Measurements from ENCODE around the gene KIF26A. TPM values are rescaled to one million over a fixed set of nuclear protein-coding genes. Genes with fewer than 3 reads are reported as not detected.

The KIF26A gene
- total and polyA plus RNA-seq, 8 donors: 3.6 to 13.2 (median 7.1) TPM

DNA sequence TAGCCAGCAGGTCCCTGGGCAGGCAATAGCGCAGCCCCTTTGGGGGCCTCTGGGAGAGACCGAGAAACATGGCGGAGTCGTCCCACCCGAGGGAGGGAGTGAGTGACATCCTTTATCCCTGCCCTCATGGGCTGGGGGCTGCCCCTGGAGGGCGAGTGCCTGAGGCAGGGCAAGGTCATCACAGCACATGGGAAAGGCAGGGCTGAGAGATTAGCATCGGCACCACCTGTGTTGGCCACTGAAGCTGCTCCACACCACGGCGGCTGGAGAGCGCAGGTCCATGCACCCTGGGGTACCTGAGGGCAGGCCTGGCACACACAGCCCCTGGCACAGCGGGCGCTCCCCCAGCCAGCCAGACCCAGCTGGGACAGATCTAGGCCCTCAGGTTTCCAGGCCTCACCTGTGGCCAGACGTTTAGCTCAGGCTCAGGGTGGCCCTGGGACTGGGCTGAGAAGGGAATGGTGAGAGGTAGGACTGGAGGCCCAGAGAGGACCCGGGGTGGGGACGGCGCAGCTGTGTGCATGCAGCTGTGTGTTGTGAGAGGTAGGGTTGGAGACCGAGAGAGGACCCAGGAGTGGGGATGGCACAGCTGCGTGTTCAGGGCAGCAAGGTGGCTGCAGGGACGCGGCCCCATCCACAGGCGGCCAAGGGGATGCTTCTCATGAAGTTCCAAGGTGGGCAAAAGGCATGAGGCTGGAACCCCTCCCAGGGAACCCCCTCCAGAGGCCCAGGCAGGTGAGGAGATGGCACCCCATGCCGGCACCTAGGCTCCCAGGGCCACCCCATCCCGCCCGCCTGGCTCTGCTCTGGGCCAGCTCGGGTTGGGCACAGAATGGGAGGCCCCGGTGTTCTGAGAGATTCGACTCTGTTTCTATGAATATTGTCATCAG lies 74.1 kb downstream of the KIF26A start:
- no peaks in the 10 kb centered on the region for H3K9me3 ChIP-seq
- no peaks in the 10 kb centered on the region for H3K27me3 ChIP-seq
- H3K4me1 ChIP-seq: no peaks in the 10 kb centered on the region
- no peak for ATAC-seq
- WGBS, 2 donors: 68 to 84% methylated on average over 27 of the region's 27 CpGs
- H3K4me3 ChIP-seq: no peak overlapping the region
- TF ChIP-seq, protein P1, sequence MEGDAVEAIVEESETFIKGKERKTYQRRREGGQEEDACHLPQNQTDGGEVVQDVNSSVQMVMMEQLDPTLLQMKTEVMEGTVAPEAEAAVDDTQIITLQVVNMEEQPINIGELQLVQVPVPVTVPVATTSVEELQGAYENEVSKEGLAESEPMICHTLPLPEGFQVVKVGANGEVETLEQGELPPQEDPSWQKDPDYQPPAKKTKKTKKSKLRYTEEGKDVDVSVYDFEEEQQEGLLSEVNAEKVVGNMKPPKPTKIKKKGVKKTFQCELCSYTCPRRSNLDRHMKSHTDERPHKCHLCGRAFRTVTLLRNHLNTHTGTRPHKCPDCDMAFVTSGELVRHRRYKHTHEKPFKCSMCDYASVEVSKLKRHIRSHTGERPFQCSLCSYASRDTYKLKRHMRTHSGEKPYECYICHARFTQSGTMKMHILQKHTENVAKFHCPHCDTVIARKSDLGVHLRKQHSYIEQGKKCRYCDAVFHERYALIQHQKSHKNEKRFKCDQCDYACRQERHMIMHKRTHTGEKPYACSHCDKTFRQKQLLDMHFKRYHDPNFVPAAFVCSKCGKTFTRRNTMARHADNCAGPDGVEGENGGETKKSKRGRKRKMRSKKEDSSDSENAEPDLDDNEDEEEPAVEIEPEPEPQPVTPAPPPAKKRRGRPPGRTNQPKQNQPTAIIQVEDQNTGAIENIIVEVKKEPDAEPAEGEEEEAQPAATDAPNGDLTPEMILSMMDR (IDR thresholded peaks at IDR 0.05): no peak
- FAIRE-seq: no peak
- DNase-seq: peak in 2 of 6 donors; percentile 44 to 47
- H3K36me3 ChIP-seq: no peaks in the 10 kb centered on the region
- intact Hi-C loops (cut with DNase I): no loop called here
- no peak overlapping the region for H3K27ac ChIP-seq

DNA sequence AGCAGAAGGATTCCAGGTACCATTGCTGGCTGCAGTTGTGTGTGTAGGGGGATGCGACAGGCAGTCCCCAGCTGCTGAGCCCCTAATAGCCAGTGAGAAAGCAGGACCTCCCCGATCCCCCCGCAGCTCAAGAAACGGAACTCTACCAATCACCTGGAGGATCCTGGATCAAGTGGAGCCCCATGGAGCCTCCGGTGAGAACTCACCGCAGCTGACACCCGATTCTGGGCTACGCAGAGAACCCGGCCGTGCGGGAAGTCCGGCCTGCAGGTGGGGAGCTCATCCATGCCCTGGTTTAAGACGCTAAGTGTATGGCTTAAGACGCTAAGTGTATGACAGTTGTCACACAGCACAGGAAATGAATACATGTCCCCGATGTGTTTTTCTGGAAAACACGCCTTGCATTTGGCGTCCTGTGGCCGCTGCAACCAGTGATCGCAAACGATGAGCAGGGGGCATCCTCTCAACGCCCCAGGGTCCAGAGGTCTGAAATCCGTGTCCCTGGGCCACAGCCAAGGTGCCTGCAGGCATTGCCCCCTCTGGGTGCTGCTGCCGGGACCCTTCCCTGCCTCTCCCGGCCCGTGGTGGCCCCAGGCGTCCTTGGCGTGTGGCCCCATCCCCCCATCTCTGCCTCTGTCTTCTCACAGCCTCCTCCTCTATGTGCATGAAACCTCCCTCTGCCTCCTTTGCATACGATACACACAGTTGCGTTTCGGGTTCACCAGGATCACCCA lies 75.1 kb downstream of the KIF26A start:
- TF ChIP-seq, protein P1 (IDR thresholded peaks at IDR 0.05): no peak
- intact Hi-C loops (cut with DNase I): no loop called here
- DNase-seq: peak in 1 of 6 donors; percentile 31
- no peak for ATAC-seq
- WGBS, 2 donors: 73 to 84% methylated on average over 30 of the region's 30 CpGs
- Histone ChIP-seq H3K27ac (no peak overlapping the region), H3K9me3 (no peaks in the 10 kb centered on the region), H3K4me1 (no peaks in the 10 kb centered on the region), H3K27me3 (no peaks in the 10 kb centered on the region), H3K4me3 (no peak overlapping the region), H3K36me3 (no peaks in the 10 kb centered on the region)
- no peak for FAIRE-seq

DNA sequence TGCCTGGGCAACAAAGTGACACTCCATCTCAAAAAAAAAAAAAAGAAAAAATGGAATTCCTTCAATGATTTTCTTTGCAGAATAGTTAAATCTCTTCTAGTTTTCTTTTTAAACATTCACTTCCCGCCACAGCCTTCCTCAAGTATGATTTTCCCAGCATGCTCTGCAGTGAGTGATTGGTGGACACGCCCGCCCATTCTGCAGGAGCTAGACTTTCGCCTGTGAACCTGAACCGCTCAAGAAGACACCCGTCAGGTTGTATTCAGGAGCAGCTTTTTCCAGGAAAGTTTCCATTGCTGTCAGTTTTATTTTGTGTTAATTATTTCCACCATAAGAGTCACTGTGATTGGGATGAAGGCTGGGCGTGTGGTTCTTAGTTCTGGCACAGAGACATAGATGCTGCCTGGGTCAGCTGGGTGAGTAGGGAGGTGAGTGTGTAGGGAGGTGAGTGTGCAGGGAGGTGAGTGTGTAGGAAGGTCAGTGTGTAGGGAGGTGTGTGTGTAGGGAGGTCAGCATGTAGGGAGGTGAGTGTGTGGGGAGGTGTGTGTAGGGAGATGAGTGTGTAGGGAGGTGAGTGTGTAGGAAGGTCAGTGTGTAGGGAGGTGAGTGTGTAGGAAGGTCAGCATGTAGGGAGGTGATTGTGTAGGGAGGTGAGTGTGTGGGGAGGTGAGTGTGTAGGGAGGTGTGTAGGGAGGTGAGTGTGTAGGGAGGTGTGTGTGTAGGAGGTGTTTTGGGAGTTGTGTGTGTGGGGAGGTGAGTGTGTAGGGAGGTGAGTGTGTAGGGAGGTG lies 76.2 kb downstream of the KIF26A start:
- Histone ChIP-seq H3K4me3 (no peak overlapping the region), H3K4me1 (no peaks in the 10 kb centered on the region), H3K36me3 (no peaks in the 10 kb centered on the region), H3K27ac (no peak overlapping the region), H3K27me3 (no peaks in the 10 kb centered on the region), H3K9me3 (no peaks in the 10 kb centered on the region)
- 46 to 77% methylated on average over 7 of the region's 7 CpGs for WGBS, 2 donors
- no peak for FAIRE-seq
- TF ChIP-seq, protein P1 (IDR thresholded peaks at IDR 0.05): no peak
- intact Hi-C loops (cut with DNase I): no loop called here
- no peak for DNase-seq
- ATAC-seq: no peak

DNA sequence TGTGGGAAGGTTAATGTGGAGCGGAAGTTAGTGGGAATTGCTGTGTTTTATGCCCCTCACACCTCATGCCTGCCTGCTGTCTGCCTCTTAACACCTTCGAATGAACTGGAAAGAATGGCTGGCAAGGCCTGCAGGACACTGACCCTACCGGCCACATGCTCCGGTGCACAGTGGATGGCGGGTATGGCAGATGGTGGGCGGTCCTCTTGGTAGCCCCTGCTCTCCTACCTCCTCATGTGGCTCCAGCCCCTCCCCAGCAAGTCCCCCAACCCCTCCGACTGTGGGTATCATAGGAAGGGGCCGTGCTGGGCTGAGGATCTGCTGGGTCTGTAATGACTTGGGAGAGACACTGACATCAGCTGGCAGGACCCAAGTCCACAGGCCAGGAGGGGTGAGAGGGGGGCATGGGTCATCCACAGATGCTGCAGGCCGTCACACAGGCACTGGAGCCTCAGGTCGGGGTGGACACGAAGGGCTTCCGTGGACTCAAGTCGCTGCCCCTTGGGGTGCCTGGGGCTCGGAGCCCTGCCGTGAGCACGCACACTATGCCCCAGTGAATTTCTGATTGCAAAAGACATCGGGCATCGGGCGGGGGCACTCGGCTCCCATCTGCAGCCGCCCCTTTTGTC lies 77.4 kb downstream of the KIF26A start:
- no peaks in the 10 kb centered on the region for H3K4me1 ChIP-seq
- TF ChIP-seq, protein P1 (IDR thresholded peaks at IDR 0.05): no peak
- FAIRE-seq (no peak), DNase-seq (peak in 2 of 6 donors; percentile 30 to 44), ATAC-seq (no peak)
- intact Hi-C loops (cut with DNase I): no loop called here
- H3K4me3 ChIP-seq: no peak overlapping the region
- no peaks in the 10 kb centered on the region for H3K27me3 ChIP-seq
- no peak overlapping the region for H3K27ac ChIP-seq
- 68 to 87% methylated on average over 21 of the region's 21 CpGs for WGBS, 2 donors
- no peaks in the 10 kb centered on the region for H3K36me3 ChIP-seq
- H3K9me3 ChIP-seq: no peaks in the 10 kb centered on the region
